H1 (cell line): ENCODE measurements around the gene VPS18. TPM values are rescaled to one million over a fixed set of nuclear protein-coding genes. Genes with fewer than 3 reads are reported as not detected.
A peak's percentile ranks its signal among the peaks of the same experiment; 100 is the strongest.

Experiments used
- CBX5 ChIP-seq: fragments of 300-800, 300-1000 bp; sonication (generic); IDR thresholded peaks from 2 replicates; pipeline ENCODE4 v1.7.1; 2016; ENCODE audit warnings: antibody characterized with exemption, low read length, low read depth
- CTBP2 ChIP-seq: IDR thresholded peaks from 2 replicates; pipeline ENCODE4 v1.7.0; 2011; ENCODE audit warnings: borderline replicate concordance, mild to moderate bottlenecking, moderate library complexity, mixed read lengths, low read length; ENCODE audit not compliant: insufficient read depth, insufficient read length
- EZH2 ChIP-seq: fragments of 200-600 bp; sonication (generic); IDR thresholded peaks from 2 replicates; pipeline ENCODE4 v1.7.1; 2012; ENCODE audit warnings: low read depth, mild to moderate bottlenecking, moderate library complexity, low read length, inconsistent platforms; ENCODE audit not compliant: severe bottlenecking
- FOSL1 ChIP-seq: IDR thresholded peaks from 2 replicates; pipeline ENCODE4 v1.6.1; 2011; ENCODE audit warnings: mild to moderate bottlenecking, low read depth, low read length, moderate library complexity; ENCODE audit not compliant: insufficient read depth
- GABPA ChIP-seq: IDR thresholded peaks from 2 replicates; pipeline ENCODE4 v1.6.1; 2011; ENCODE audit warnings: mild to moderate bottlenecking, low read length, moderate library complexity, borderline replicate concordance; ENCODE audit not compliant: insufficient read depth
- HDAC2 ChIP-seq, 2 experiments: fragments of 300-600 bp in 1 of 2; sonication (generic) in 1 of 2; IDR thresholded peaks; 2 replicates each; pipeline ENCODE4 v1.6.1; 2011 to 2012; ENCODE audit warnings: low read depth in 2 of 2, low read length in 2 of 2, mild to moderate bottlenecking in 2 of 2, moderate library complexity in 2 of 2, borderline replicate concordance in 1 of 2, inconsistent platforms in 1 of 2
- KDM5A ChIP-seq: fragments of 200-600 bp; IDR thresholded peaks from 2 replicates; pipeline ENCODE4 v1.7.1; 2012; ENCODE audit warnings: mild to moderate bottlenecking, low read length, inconsistent platforms, mixed read lengths
- MAFK ChIP-seq: IDR thresholded peaks from 2 replicates; pipeline ENCODE4 v1.6.1; 2012; ENCODE audit warnings: low read depth, mild to moderate bottlenecking, improper control_type of control experiment, low read length
- POU5F1 ChIP-seq: IDR thresholded peaks from 2 replicates; pipeline ENCODE4 v1.6.1; 2011; ENCODE audit warnings: low read depth, mild to moderate bottlenecking, low read length, moderate library complexity
- RNF2 ChIP-seq: fragments of 200-900, 300-1000 bp; sonication (generic); IDR thresholded peaks from 2 replicates; pipeline ENCODE4 v1.7.1; 2016; ENCODE audit warnings: borderline replicate concordance, low read depth, mild to moderate bottlenecking, antibody characterized with exemption, low read length; ENCODE audit not compliant: poor library complexity, severe bottlenecking; ENCODE audit errors: missing control alignments
- SIN3A ChIP-seq, 2 experiments: IDR thresholded peaks in 1 of 2; conservative IDR thresholded peaks in 1 of 2; 2 replicates each; pipeline ENCODE4 v1.6.1; 2011 to 2012; ENCODE audit warnings: low read length in 2 of 2, improper control_type of control experiment in 1 of 2, low read depth in 1 of 2, mild to moderate bottlenecking in 1 of 2
- SIRT6 ChIP-seq: IDR thresholded peaks from one replicate; pipeline ENCODE4 v1.7.1; 2012; ENCODE audit warnings: low read length, inconsistent platforms
- SIX5 ChIP-seq: IDR thresholded peaks from 2 replicates; pipeline ENCODE4 v1.6.1; 2011; ENCODE audit warnings: mild to moderate bottlenecking, low read depth, low read length
- SP2 ChIP-seq: IDR thresholded peaks from 2 replicates; pipeline ENCODE4 v1.6.1; 2012; ENCODE audit warnings: mild to moderate bottlenecking, low read length, inconsistent platforms
- TAF1 ChIP-seq: IDR thresholded peaks from 2 replicates; pipeline ENCODE4 v1.6.1; 2011; ENCODE audit warnings: mild to moderate bottlenecking, low read depth, low read length
- TAF7 ChIP-seq: optimal IDR thresholded peaks from 2 replicates; pipeline ENCODE3; 2011; ENCODE audit warnings: low read depth, mild to moderate bottlenecking, inconsistent platforms, low read length, moderate library complexity, borderline replicate concordance
- TBP ChIP-seq: IDR thresholded peaks from 2 replicates; pipeline ENCODE4 v1.6.1; 2011; ENCODE audit warnings: low read depth, low read length, improper control_type of control experiment
- TCF12 ChIP-seq: IDR thresholded peaks from 2 replicates; pipeline ENCODE4 v1.6.1; 2011; ENCODE audit warnings: low read depth, mild to moderate bottlenecking, low read length
- TEAD4 ChIP-seq: IDR thresholded peaks from 2 replicates; pipeline ENCODE4 v1.6.1; 2012; ENCODE audit warnings: low read depth, low read length, inconsistent platforms, mixed read lengths
- polyA plus RNA-seq, 7 experiments: library from polyadenylated mRNA; depleted of rRNA in 3 of 7; stranded (reverse) in 5 of 7; unstranded in 2 of 7; fragments of >200 nt in 5 of 7; fragments of 200-250 nt in 2 of 7; gene quantifications; 1 replicate in 5 of 7; 2 replicates in 1 of 7; 4 replicates in 1 of 7; pipeline versions ENCODE4 v1.2.1 to v1.2.3, GENCODE V29; 2011 to 2013; ENCODE audit warnings: missing spikeins in 2 of 7, mixed read lengths in 2 of 7
- total RNA-seq: library from RNA; stranded (reverse); fragmentation: NEBNext Ultra II Directional; extraction: Animal tissue kit (Norgen Biotek cat#: 25700); gene quantifications from 2 replicates; pipeline ENCODE4 v1.2.1, GENCODE V29; 2021
- TF ChIP-seq, protein P1 (sequence below): IDR thresholded peaks from 2 replicates; pipeline ENCODE4 v1.6.1; 2011; ENCODE audit warnings: low read depth, mild to moderate bottlenecking, low read length; ENCODE audit not compliant: insufficient read depth

VPS18 gene
- total and polyA plus RNA-seq, 2 of the 8 experiments (the other 6 are each of a cell fraction or from before 2014, with no cell fraction given) = 28.9 to 32.7 TPM

DNA sequence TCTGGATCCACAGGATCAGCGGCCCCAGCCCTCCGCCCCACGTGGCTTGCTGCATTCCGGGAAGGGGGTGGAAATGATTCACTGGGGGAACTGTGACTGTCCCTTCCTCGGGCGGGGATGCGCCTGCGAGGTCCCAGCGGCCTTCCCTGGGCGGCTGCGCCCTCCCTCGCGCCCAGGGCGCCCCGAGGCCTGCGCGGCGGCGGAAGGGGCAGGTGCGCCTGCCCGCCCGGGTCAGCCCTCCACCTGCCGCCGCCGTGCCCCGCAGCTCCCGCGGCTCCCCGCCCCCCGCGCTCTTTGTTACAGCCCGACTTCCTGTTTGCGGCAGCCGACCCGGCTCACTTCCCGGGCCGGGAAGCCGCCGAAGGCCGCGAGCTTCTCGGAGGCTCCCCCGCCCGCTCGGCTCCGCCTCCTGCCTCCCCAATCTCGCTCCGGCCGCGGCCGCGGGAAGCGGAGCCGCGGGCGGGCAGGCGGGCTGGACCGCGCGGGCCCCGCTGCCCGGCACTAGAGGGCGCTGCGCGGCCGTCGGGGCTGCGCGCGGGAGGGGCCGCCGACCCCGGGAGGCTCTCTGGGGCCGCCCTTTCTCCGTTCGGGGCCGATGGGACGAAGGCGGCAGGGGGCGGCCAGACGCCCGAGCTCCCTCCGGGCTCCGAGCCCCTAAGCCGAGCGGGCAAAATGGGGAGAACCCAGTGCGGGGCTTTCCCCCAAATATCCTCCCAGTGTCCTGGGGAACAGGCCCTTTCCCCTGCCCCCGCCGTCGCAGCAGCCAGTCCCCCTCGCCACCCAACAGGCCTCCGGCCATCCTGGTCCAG is 47.5 kb downstream of the VPS18 start (continued):
- no peak for TF ChIP-seq SP2
- TF ChIP-seq POU5F1 = no peak
- 0 out of 2 replicates have a peak, but pooled peaks have one; percentile 22 for TF ChIP-seq TAF1
- no peak for TF ChIP-seq GABPA
- no peak for TF ChIP-seq EZH2
- TF ChIP-seq SIRT6 = no peak
- TF ChIP-seq RNF2 = no peak
- TF ChIP-seq MAFK = no peak
- TF ChIP-seq TEAD4 = no peak
- no peak for TF ChIP-seq CBX5
- no peak for TF ChIP-seq SIX5
- TF ChIP-seq HDAC2 (IDR thresholded peaks at IDR 0.05; ENCODE audit: borderline replicate concordance in 1 of 2, low read depth in 2 of 2, low read length in 2 of 2) = 0 out of 4 replicates have a peak, but pooled peaks of 1 of the 2 experiments have one; percentile 64
- TF ChIP-seq TCF12 = no peak
- TF ChIP-seq, protein P1, sequence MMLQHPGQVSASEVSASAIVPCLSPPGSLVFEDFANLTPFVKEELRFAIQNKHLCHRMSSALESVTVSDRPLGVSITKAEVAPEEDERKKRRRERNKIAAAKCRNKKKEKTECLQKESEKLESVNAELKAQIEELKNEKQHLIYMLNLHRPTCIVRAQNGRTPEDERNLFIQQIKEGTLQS = no peak
- TF ChIP-seq CTBP2 = no peak
- TF ChIP-seq TAF7 = no peak
- no peak for TF ChIP-seq FOSL1
- no peak for TF ChIP-seq KDM5A
- no peak for TF ChIP-seq TBP
- 0 out of 4 replicates have a peak, but pooled peaks have one; percentile 19 to 58 for TF ChIP-seq SIN3A (conservative IDR thresholded peaks at IDR 0.05 in 1 of 2, IDR thresholded peaks at IDR 0.05 in 1 of 2; ENCODE audit: low read depth in 1 of 2, low read length in 2 of 2)
- TF ChIP-seq, all 59 proteins: peak for 13
